NT2/D1 (cell line): ENCODE data around the gene TMPRSS4.
A peak's percentile ranks its signal among the peaks of the same experiment; 100 is the strongest.

Source experiments
- DNase-seq: peaks from one replicate; pipeline ENCODE4 v3.0.0-alpha.2; 2011; ENCODE audit warnings: low read depth, low spot score
- H3K27me3 ChIP-seq: 2 replicates; pipeline ENCODE4 v1.6.0; 2011; ENCODE audit warnings: mild to moderate bottlenecking; ENCODE audit not compliant: insufficient read length, insufficient read depth
- H3K36me3 ChIP-seq: 2 replicates; pipeline ENCODE4 v1.6.1; 2011; ENCODE audit warnings: mild to moderate bottlenecking, low read length, mixed read lengths; ENCODE audit not compliant: insufficient read depth, insufficient read length
- H3K4me1 ChIP-seq: 2 replicates; pipeline ENCODE4 v1.5.1; 2011; ENCODE audit not compliant: insufficient read depth, insufficient read length
- H3K4me3 ChIP-seq: 2 replicates; pipeline ENCODE4 v1.5.1; 2011; ENCODE audit warnings: low read depth; ENCODE audit not compliant: insufficient read length
- H3K9ac ChIP-seq: 2 replicates; pipeline ENCODE4 v1.6.0; 2011; ENCODE audit warnings: low read depth; ENCODE audit not compliant: insufficient read length
- H3K9me3 ChIP-seq: 2 replicates; pipeline ENCODE4 v1.5.1; 2011; ENCODE audit warnings: mild to moderate bottlenecking, low read length; ENCODE audit not compliant: insufficient read depth
- SUZ12 ChIP-seq: IDR thresholded peaks from 2 replicates; pipeline ENCODE4 v1.6.1; 2011; ENCODE audit not compliant: insufficient read length, insufficient read depth; ENCODE audit errors: extremely low read depth
- YY1 ChIP-seq: IDR thresholded peaks from 2 replicates; pipeline ENCODE4 v1.6.1; 2011; ENCODE audit not compliant: insufficient read length, insufficient read depth
- ZNF274 ChIP-seq: IDR thresholded peaks from 2 replicates; pipeline ENCODE4 v1.6.1; 2011; ENCODE audit warnings: mild to moderate bottlenecking, low read depth, low read length

The TMPRSS4 gene

GRCh38 chr11:118149493-118149892 lies 72.6 kb downstream of the TMPRSS4 start:
- Histone ChIP-seq H3K36me3 (no peaks in the 10 kb centered on the region), H3K9me3 (no peaks in the 10 kb centered on the region), H3K4me1 (peaks cover 5% of the 10 kb centered on the region), H3K4me3 (no peak overlapping the region), H3K27me3 (peaks cover 52% of the 10 kb centered on the region), H3K9ac (peak overlapping the region; percentile 42)
- TF ChIP-seq ZNF274: no peak
- TF ChIP-seq YY1: no peak
- no peak for TF ChIP-seq SUZ12
- DNase-seq: no peak

- Histone ChIP-seq H3K4me3 (no peak overlapping the region), H3K4me1 (peaks cover 16% of the 10 kb centered on the region), H3K9ac (no peak overlapping the region), H3K27me3 (peaks cover 62% of the 10 kb centered on the region), H3K9me3 (no peaks in the 10 kb centered on the region), H3K36me3 (no peaks in the 10 kb centered on the region)
- no peak for TF ChIP-seq SUZ12
- TF ChIP-seq ZNF274: no peak
- TF ChIP-seq YY1: no peak
- DNase-seq: no peak
Measured at GRCh38 chr11:118151431-118151830, 74.6 kb downstream of the TMPRSS4 start.

GRCh38 chr11:118152020-118152551 lies 75.2 kb downstream of the TMPRSS4 start:
- peak overlapping the region; percentile 69 for H3K4me3 ChIP-seq
- H3K27me3 ChIP-seq: peaks cover 67% of the 10 kb centered on the region
- no peak for DNase-seq
- H3K9me3 ChIP-seq: no peaks in the 10 kb centered on the region
- H3K4me1 ChIP-seq: peaks cover 20% of the 10 kb centered on the region
- TF ChIP-seq SUZ12 (no peak), YY1 (no peak), ZNF274 (no peak)
- no peaks in the 10 kb centered on the region for H3K36me3 ChIP-seq
- H3K9ac ChIP-seq: peak overlapping the region; percentile 81

GRCh38 chr11:118152552-118153471 lies 75.9 kb downstream of the TMPRSS4 start, which contains the start of gene SCN4B:
Gene SCN4B, minus strand, starts transcription at chr11:118152823. Its CDS starts 150 bp downstream, at chr11:118152673.
- H3K4me3 ChIP-seq: peak within 1 kb of the TSS; percentile 69
- H3K27me3 ChIP-seq: peaks cover 75% of the 10 kb centered on the region
- peaks cover 16% of the 10 kb centered on the region for H3K4me1 ChIP-seq
- TF ChIP-seq YY1 (no peak), ZNF274 (no peak)
- no peaks in the 10 kb centered on the region for H3K36me3 ChIP-seq
- H3K9me3 ChIP-seq: no peaks in the 10 kb centered on the region
- H3K9ac ChIP-seq: peak within 1 kb of the TSS; percentile 81
- DNase-seq: peak; percentile 68

GRCh38 chr11:118153516-118153915 lies 76.6 kb downstream of the TMPRSS4 start:
- TF ChIP-seq SUZ12 (no peak), YY1 (no peak), ZNF274 (no peak)
- Histone ChIP-seq H3K9me3 (no peaks in the 10 kb centered on the region), H3K9ac (peak overlapping the region; percentile 81), H3K4me1 (peaks cover 17% of the 10 kb centered on the region), H3K27me3 (peaks cover 82% of the 10 kb centered on the region), H3K4me3 (no peak overlapping the region), H3K36me3 (no peaks in the 10 kb centered on the region)
- DNase-seq: no peak

GRCh38 chr11:118153976-118154375 lies 77.1 kb downstream of the TMPRSS4 start:
- no peak overlapping the region for H3K9ac ChIP-seq
- H3K27me3 ChIP-seq: peaks cover 86% of the 10 kb centered on the region
- no peak overlapping the region for H3K4me3 ChIP-seq
- H3K4me1 ChIP-seq: peaks cover 17% of the 10 kb centered on the region
- no peaks in the 10 kb centered on the region for H3K36me3 ChIP-seq
- TF ChIP-seq YY1 (no peak), ZNF274 (no peak), SUZ12 (no peak)
- no peak for DNase-seq
- H3K9me3 ChIP-seq: no peaks in the 10 kb centered on the region

- Histone ChIP-seq H3K27me3 (peaks cover 92% of the 10 kb centered on the region), H3K36me3 (no peaks in the 10 kb centered on the region), H3K9me3 (no peaks in the 10 kb centered on the region), H3K9ac (no peak overlapping the region), H3K4me3 (no peak overlapping the region), H3K4me1 (peaks cover 17% of the 10 kb centered on the region)
- no peak for DNase-seq
- no peak for TF ChIP-seq SUZ12
- no peak for TF ChIP-seq ZNF274
- TF ChIP-seq YY1: no peak
Measured at GRCh38 chr11:118154641-118155040, 77.8 kb downstream of the TMPRSS4 start.
